GM03348 (cell line): Measurements from ENCODE around the gene SEC63.

Experiments used
- DNase-seq: peaks from one replicate; pipeline ENCODE4 v3.0.0; 2012; ENCODE audit warnings: low spot score

The SEC63 gene

GRCh38 chr6:107819217-107819616 is 138.8 kb downstream of the SEC63 start:
- DNase-seq: no peak

GRCh38 chr6:107818272-107818671 is 139.7 kb downstream of the SEC63 start:
- DNase-seq: no peak

GRCh38 chr6:107817784-107818183 is 140.2 kb downstream of the SEC63 start:
- no peak for DNase-seq
